Mucosa of descending colon (tissue), 3 donors: ENCODE measurements around the gene LATS2. TPM values are rescaled to one million over a fixed set of nuclear protein-coding genes. Genes with fewer than 3 reads are reported as not detected.

ENCODE experiments used
- ATAC-seq: fragments of 200-7000 bp; cut with Tn5 transposase; one replicate; pipeline ENCODE4 v1.9.1; 2020; ENCODE audit warnings: mild to moderate bottlenecking, moderate library complexity
- DNase-seq, 3 donors: peaks; one replicate each; pipeline ENCODE4 v3.0.0-alpha.2; 2020
- H3K36me3 ChIP-seq: fragments of 200-600 bp; one replicate; pipeline ENCODE4 v1.8.0; 2021; ENCODE audit warnings: low read depth, mild to moderate bottlenecking
- H3K4me1 ChIP-seq: fragments of 200-600 bp; one replicate; pipeline ENCODE4 v1.8.0; 2021; ENCODE audit warnings: low read depth, mild to moderate bottlenecking
- H3K4me3 ChIP-seq: fragments of 200-600 bp; one replicate; pipeline ENCODE4 v1.8.0; 2021; ENCODE audit warnings: mild to moderate bottlenecking
- H3K9me3 ChIP-seq: fragments of 200-600 bp; one replicate; pipeline ENCODE4 v1.8.0; 2021; ENCODE audit warnings: mild to moderate bottlenecking
- intact Hi-C, 2 donors: fragments of 100-400 bp; cut with DNase I in 1 of 2; cut with micrococcal nuclease in 1 of 2; formaldehyde crosslinking; loops; one replicate each; pipeline versions ENCODE4 v1.11.0 to v1.11.1; 2022; cut with DNase I, micrococcal nuclease
- total RNA-seq, 3 donors: library from RNA; stranded (reverse); fragmentation: NEBNext Ultra II Directional in 2 of 3; extraction: Animal tissue kit (Norgen Biotek cat#: 25700) in 2 of 3; gene quantifications; one replicate each; pipeline versions ENCODE4 v1.2.1 to v1.2.4, GENCODE V29; 2021 to 2023
- TF ChIP-seq, protein P1 (sequence below): fragments of 200-600 bp; IDR thresholded peaks from one replicate; pipeline ENCODE4 v1.8.0; 2022; ENCODE audit warnings: antibody characterized with exemption, mild to moderate bottlenecking
- donor health status: DM: no; HTN: no; CAD: no; lungs with moderate emphysema.
- donor health status: DM: no; HTN: no; CAD: no.
- donor health status: DM: no; HTN: yes; CAD: no.

Gene LATS2
- total RNA-seq, 3 donors from 2014 or later, result 9.1 to 25.9 (median 10.3) TPM

GRCh38 chr13:21078501-21078900 lies 17.1 kb upstream of the LATS2 start:
- no peaks in the 10 kb centered on the region for H3K9me3 ChIP-seq
- ATAC-seq (no peak), DNase-seq (no peak)
- H3K4me1 ChIP-seq, result no peaks in the 10 kb centered on the region
- intact Hi-C loops, result no loop called here
- no peak overlapping the region for H3K4me3 ChIP-seq
- TF ChIP-seq, protein P1, sequence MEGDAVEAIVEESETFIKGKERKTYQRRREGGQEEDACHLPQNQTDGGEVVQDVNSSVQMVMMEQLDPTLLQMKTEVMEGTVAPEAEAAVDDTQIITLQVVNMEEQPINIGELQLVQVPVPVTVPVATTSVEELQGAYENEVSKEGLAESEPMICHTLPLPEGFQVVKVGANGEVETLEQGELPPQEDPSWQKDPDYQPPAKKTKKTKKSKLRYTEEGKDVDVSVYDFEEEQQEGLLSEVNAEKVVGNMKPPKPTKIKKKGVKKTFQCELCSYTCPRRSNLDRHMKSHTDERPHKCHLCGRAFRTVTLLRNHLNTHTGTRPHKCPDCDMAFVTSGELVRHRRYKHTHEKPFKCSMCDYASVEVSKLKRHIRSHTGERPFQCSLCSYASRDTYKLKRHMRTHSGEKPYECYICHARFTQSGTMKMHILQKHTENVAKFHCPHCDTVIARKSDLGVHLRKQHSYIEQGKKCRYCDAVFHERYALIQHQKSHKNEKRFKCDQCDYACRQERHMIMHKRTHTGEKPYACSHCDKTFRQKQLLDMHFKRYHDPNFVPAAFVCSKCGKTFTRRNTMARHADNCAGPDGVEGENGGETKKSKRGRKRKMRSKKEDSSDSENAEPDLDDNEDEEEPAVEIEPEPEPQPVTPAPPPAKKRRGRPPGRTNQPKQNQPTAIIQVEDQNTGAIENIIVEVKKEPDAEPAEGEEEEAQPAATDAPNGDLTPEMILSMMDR, result no peak
- no peaks in the 10 kb centered on the region for H3K36me3 ChIP-seq

- ATAC-seq (no peak), DNase-seq (no peak)
- H3K4me1 ChIP-seq, result no peaks in the 10 kb centered on the region
- intact Hi-C loops, result no loop called here
- H3K4me3 ChIP-seq, result no peak overlapping the region
- no peaks in the 10 kb centered on the region for H3K9me3 ChIP-seq
- TF ChIP-seq, protein P1, result no peak
- no peaks in the 10 kb centered on the region for H3K36me3 ChIP-seq
Measured at GRCh38 chr13:21077788-21078353, 16.5 kb upstream of the LATS2 start.

DNA sequence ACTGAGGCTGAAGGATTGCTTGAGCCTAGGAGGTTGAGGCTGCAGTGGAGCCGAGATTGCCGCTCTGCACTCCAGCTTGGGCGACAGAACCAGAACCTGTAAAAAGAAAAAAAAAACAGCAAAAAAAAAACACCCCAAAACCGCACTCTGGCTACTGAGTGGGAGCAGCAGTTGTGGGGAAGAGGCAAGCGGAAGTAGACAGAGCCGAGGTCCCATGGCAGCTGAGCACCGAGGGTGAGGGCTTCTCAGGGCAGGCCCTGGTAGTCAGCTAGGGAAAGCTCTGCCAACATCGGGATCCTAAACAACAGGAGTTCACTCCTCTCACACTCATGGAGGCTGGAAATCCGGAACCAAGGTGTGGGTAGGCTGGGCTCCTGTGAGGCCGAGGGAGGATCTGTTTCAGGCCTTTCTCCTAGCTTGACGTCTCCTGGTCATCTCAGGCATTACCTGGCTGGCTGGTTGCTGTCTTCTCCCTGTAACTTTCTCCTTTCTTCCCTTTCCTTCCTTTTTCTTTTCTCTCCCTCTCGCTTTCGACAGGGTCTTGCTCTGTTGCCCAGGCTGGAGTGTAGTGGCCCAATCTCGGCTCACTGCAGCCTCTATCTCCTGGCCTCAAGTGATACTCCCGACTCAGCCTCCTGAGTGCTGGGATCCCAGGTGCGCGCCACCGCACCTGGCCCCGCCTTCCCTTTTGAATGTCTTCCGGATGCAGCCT lies 15.8 kb upstream of the LATS2 start:
- Histone ChIP-seq H3K36me3 (no peaks in the 10 kb centered on the region), H3K4me1 (no peaks in the 10 kb centered on the region), H3K4me3 (no peak overlapping the region), H3K9me3 (no peaks in the 10 kb centered on the region)
- TF ChIP-seq, protein P1, result no peak
- intact Hi-C loops, result no loop called here
- ATAC-seq, result no peak
- DNase-seq, result no peak

DNA sequence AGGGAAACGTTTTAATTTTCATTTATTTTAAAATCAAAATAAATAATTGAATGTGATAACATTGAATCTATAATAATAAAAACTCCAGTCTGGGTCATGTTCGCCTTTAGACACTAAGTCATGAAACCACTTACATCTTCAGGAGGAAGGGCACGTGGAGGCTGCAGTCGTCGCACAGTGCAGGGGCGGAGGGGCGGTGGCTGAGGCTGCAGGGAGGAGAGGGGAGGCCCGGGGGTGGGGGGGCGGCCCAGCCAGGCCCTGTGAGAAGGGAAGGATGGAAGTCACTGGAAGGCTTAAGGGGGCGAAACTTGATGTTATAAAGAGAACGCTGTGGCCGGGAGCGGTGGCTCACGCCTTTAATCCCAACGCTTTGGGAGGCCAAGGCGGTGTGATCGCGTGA lies 14.9 kb upstream of the LATS2 start:
- DNase-seq (no peak), ATAC-seq (no peak)
- Histone ChIP-seq H3K4me3 (no peak overlapping the region), H3K4me1 (no peaks in the 10 kb centered on the region), H3K9me3 (no peaks in the 10 kb centered on the region), H3K36me3 (no peaks in the 10 kb centered on the region)
- intact Hi-C loops, result no loop called here
- TF ChIP-seq, protein P1, result no peak

DNA sequence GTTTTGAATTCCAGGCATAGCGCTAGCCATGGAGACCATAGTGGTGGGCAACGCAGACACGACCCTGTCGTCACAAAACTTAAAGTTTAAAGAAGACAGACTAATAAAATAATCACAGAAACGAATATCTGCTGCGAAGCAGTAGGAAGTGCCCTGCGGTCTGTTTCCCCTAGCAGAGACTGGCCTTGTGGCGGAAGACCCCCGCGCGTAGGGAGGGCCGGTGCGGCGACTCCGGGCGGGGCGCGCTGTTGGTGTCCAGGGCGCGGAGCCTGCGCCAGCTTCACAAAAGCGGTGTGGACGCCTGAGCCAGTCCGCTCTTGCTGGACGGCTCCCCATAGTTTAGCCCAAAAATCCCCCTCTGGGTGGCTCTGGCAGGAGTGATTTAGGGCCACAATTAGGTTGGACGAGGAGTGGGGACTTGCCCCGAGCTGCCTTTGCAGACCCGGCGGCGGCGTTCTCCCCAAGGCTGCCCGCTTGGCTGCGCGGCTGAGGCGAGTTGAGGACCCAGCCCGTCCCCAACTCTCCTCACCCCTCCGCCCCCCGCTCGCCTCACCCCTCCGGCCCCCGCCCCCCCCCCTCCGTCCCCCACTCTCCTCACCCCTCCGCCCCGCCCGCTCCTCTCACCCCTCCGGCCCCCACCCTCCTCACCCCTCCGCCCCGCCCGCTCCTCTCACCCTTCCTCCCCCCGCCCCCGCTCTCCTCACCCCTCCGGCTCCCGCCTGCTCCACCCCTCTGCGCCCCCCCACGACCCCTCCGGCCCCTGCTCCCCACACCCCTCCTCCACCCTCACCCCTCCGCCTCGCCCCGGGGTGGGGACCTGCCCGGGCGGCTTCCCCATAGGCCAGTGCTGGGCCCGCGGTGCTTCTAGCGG lies 14.2 kb upstream of the LATS2 start:
- DNase-seq (peak in 2 of 3 donors; percentile 25 to 46), ATAC-seq (peak; percentile 55)
- Histone ChIP-seq H3K9me3 (no peaks in the 10 kb centered on the region), H3K36me3 (no peaks in the 10 kb centered on the region), H3K4me3 (no peak overlapping the region), H3K4me1 (no peaks in the 10 kb centered on the region)
- intact Hi-C loops, result no loop called here
- TF ChIP-seq, protein P1, result no peak
